Left colon (tissue), 2 donors: ENCODE results near the gene AMBRA1. TPM values are rescaled to one million over a fixed set of nuclear protein-coding genes. Genes with fewer than 3 reads are reported as not detected.

Experiments
- ATAC-seq: fragments of 200-7000 bp; cut with Tn5 transposase; one replicate; pipeline ENCODE4 v1.9.1; 2020; ENCODE audit warnings: mild to moderate bottlenecking, moderate library complexity
- DNase-seq, 2 donors: peaks; one replicate each; pipeline ENCODE4 v3.0.0-alpha.2; 2020
- intact Hi-C, 2 donors: fragments of 100-400 bp; cut with DNase I in 1 of 2; cut with micrococcal nuclease in 1 of 2; formaldehyde crosslinking; loops; one replicate each; pipeline versions ENCODE4 v1.11.2 to v1.14.0; 2022; cut with DNase I, micrococcal nuclease
- long read RNA-seq: library from polyadenylated mRNA; unstranded; transcript quantifications from one replicate; pipeline ENCODE4 v2.0.0, GENCODE V29; 2021
- total RNA-seq, 2 donors: library from RNA; stranded (reverse); fragmentation: NEBNext Ultra II Directional; extraction: Animal tissue kit (Norgen Biotek cat#: 25700); gene quantifications; one replicate each; pipeline ENCODE4 v1.2.1, GENCODE V29; 2021
- donor health status: DM: no; HTN: no; CAD: no.
- donor health status: DM: yes; HTN: yes; CAD: no.

Gene AMBRA1
- 10 to 100 TPM; 39.4 to 40.1 TPM for total RNA-seq
- long read RNA-seq, full-length matches to known transcripts, result 1 of 29 reads
- long read RNA-seq, partial matches to known transcripts, result 17 of 29 reads
- long read RNA-seq, other reads (novel, unspliced or antisense), result 11 of 29 reads

GRCh38 chr11:46593550-46594373 lies at the start of gene AMBRA1:
Gene AMBRA1 (minus strand): TSS chr11:46594023. CDS start chr11:46548380, 45,643 bp downstream.
- ATAC-seq (peak; percentile 89), DNase-seq (peak; percentile 85 to 89)
- intact Hi-C loops, result no loop called here

- DNase-seq, result no peak
- intact Hi-C loops, result no loop called here
- ATAC-seq, result no peak
Measured at GRCh38 chr11:46643531-46643930, 49.7 kb upstream of the AMBRA1 start.

GRCh38 chr11:46642627-46643335 lies 49.0 kb upstream of the AMBRA1 start:
- no peak for ATAC-seq
- DNase-seq, result no peak
- intact Hi-C loops, result no loop called here

- no peak for ATAC-seq
Measured at GRCh38 chr11:46641639-46642038, 47.8 kb upstream of the AMBRA1 start.

GRCh38 chr11:46640036-46640788 lies 46.4 kb upstream of the AMBRA1 start:
- intact Hi-C loops, result no loop called here
- DNase-seq (no peak), ATAC-seq (no peak)

More at GRCh38 chr11:46641639-46642038, 47.8 kb upstream of the AMBRA1 start:
- DNase-seq, result no peak
- intact Hi-C loops, result no loop called here

- intact Hi-C loops, result no loop called here
- no peak for ATAC-seq
- no peak for DNase-seq
Measured at GRCh38 chr11:46639197-46639839, 45.5 kb upstream of the AMBRA1 start.

GRCh38 chr11:46637546-46637945 lies 43.7 kb upstream of the AMBRA1 start:
- ATAC-seq (no peak), DNase-seq (no peak)
- intact Hi-C loops, result no loop called here

- intact Hi-C loops, result no loop called here
- no peak for DNase-seq
- no peak for ATAC-seq
Measured at GRCh38 chr11:46635557-46636139, 41.8 kb upstream of the AMBRA1 start.

GRCh38 chr11:46633291-46634217 lies 39.7 kb upstream of the AMBRA1 start:
- intact Hi-C loops, result no loop called here
- ATAC-seq, result no peak
- no peak for DNase-seq

GRCh38 chr11:46632502-46632901 lies 38.7 kb upstream of the AMBRA1 start:
- ATAC-seq (no peak), DNase-seq (no peak)
- intact Hi-C loops, result no loop called here

GRCh38 chr11:46631676-46632075 lies 37.9 kb upstream of the AMBRA1 start:
- intact Hi-C loops, result no loop called here
- no peak for ATAC-seq

GRCh38 chr11:46630237-46630636 lies 36.4 kb upstream of the AMBRA1 start:
- DNase-seq, result no peak
- intact Hi-C loops, result no loop called here
- ATAC-seq, result no peak

More at GRCh38 chr11:46631676-46632075, 37.9 kb upstream of the AMBRA1 start:
- no peak for DNase-seq

- DNase-seq (no peak), ATAC-seq (no peak)
- intact Hi-C loops, result no loop called here
Measured at GRCh38 chr11:46628961-46629360, 35.1 kb upstream of the AMBRA1 start.

GRCh38 chr11:46625406-46625805 lies 31.6 kb upstream of the AMBRA1 start:
- DNase-seq (no peak), ATAC-seq (peak; percentile 26)
- intact Hi-C loops, result no loop called here

GRCh38 chr11:46618837-46619236 lies 25.0 kb upstream of the AMBRA1 start:
- DNase-seq, result no peak
- ATAC-seq, result peak; percentile 10
- intact Hi-C loops, result no loop called here

- ATAC-seq, result no peak
- intact Hi-C loops, result no loop called here
- DNase-seq, result no peak
Measured at GRCh38 chr11:46617972-46618314, 24.1 kb upstream of the AMBRA1 start.

GRCh38 chr11:46617134-46617971 lies 23.5 kb upstream of the AMBRA1 start, which contains the start of the genes ATG13 and HARBI1:
Gene ATG13 (plus strand): TSS chr11:46617553. CDS start chr11:46644292, 26,739 bp downstream.
Gene HARBI1 (minus strand): TSS chr11:46617227. CDS start chr11:46616237, 990 bp downstream.
- intact Hi-C loops, result no loop called here
- peak; percentile 94 for ATAC-seq
- DNase-seq, result peak; percentile 90 to 93
